Activated CD4-positive, alpha-beta memory T cell treated with anti-CD3 and anti-CD28 coated beads for 36 hours (primary cell): Measurements from ENCODE around the gene CHSY3. TPM values are rescaled to one million over a fixed set of nuclear protein-coding genes. Genes with fewer than 3 reads are reported as not detected.

Experiments used
- CTCF ChIA-PET: fragments of 350-600 bp; sonication (Branson Sonifier 250); formaldehyde crosslinking; loops from one replicate; lab custom pipeline; 2021; ENCODE audit warnings: antibody characterized with exemption, inconsistent platforms; lab: Charles Lee
- POLR2A ChIA-PET: fragments of 350-600 bp; sonication (Branson Sonifier 250); formaldehyde crosslinking; loops from one replicate; lab custom pipeline; 2021; ENCODE audit warnings: antibody characterized with exemption; lab: Charles Lee
- DNase-seq: peaks from one replicate; pipeline ENCODE4 v3.0.0-alpha.2; 2020
- H3K27ac Mint-ChIP-seq: one replicate; pipeline ENCODE4 v1.8.0; 2021; ENCODE audit warnings: mixed read lengths
- H3K27me3 Mint-ChIP-seq: one replicate; pipeline ENCODE4 v1.8.0; 2021; ENCODE audit warnings: mixed read lengths
- H3K36me3 Mint-ChIP-seq: one replicate; pipeline ENCODE4 v1.8.0; 2021; ENCODE audit warnings: mixed read lengths
- H3K4me1 Mint-ChIP-seq: one replicate; pipeline ENCODE4 v1.8.0; 2021; ENCODE audit warnings: low read depth, mixed read lengths
- H3K4me3 Mint-ChIP-seq: one replicate; pipeline ENCODE4 v1.8.0; 2021; ENCODE audit warnings: mild to moderate bottlenecking, mixed read lengths
- H3K9me3 Mint-ChIP-seq: one replicate; pipeline ENCODE4 v1.8.0; 2021; ENCODE audit warnings: mixed read lengths
- intact Hi-C: fragments of 100-400 bp; cut with micrococcal nuclease; formaldehyde crosslinking; loops from one replicate; pipeline ENCODE4 v1.15.1; 2023
- total RNA-seq, 2 experiments: library from RNA; stranded (reverse); gene quantifications; one replicate each; pipeline ENCODE4 v1.2.3, GENCODE V29; 2021

The CHSY3 gene
- total RNA-seq, 2 experiments from 2014 or later: not detected

DNA sequence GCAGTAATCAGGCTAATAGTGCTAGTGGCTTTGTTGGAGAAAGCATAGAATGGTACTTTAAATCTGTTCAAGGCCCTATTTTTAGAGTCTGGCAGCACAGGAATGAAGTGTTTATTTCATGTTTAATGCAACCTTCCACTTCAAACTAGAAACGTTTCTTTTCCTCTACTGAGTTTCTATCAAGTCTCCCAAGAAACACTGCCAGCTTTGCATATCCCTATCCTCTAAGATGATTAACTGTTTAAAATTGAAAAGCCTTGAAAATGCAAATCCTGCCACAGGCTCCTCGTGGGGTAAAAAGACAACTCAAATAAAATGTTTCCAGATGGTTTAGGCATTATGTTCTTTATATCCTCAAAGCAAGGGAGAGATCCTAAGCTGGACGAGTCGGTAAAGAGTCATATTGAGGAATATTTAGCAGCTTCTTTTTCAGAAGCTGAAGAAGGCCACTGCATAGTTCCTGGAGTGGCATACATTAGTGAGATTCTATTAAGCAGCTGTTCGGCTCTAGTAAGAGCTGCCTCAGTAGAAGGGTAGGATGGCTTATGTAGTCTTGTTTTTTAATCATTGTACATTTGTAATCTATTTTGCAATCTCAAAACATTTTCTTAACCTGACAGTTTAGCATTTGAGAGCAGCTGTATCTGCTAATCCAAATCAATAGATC lies 251.2 kb downstream of the CHSY3 start:
- CTCF ChIA-PET: interaction anchor here (0.5 kb wide), 1 partner anchor 515 kb away, joined by 3 read pairs; no protein-coding TSS in a partner anchor
- no peaks in the 10 kb centered on the region for H3K4me1 Mint-ChIP-seq
- H3K27ac Mint-ChIP-seq: no peak overlapping the region
- DNase-seq: no peak
- intact Hi-C loops: no loop called here
- no peak overlapping the region for H3K4me3 Mint-ChIP-seq
- no peaks in the 10 kb centered on the region for H3K36me3 Mint-ChIP-seq
- no peaks in the 10 kb centered on the region for H3K9me3 Mint-ChIP-seq
- H3K27me3 Mint-ChIP-seq: no peaks in the 10 kb centered on the region
- POLR2A ChIA-PET: interaction anchor here (0.6 kb wide), 1 partner anchor 1005 kb away, joined by 3 read pairs; no protein-coding TSS in a partner anchor

DNA sequence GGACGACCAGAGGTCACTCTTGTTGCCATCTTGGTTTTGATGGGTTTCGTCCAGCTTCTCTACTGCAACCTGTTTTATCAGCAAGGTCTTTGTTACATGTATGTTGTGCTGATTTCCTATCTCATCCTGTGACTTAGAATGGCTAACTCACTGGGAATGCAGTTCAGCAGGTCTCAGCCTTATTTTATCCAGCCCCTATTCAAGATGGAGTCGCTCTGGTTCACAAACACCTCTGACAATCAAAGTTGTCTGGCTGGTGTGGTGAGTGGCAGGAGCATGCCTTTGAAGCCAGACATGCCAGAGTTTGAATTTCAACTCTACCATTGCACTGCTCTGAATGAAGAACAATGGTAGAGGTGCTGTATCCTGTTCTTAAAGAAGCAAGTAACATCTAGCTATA lies 253.8 kb downstream of the CHSY3 start:
- CTCF ChIA-PET: no interaction called here
- Mint-ChIP-seq H3K27me3 (no peaks in the 10 kb centered on the region), H3K36me3 (no peaks in the 10 kb centered on the region), H3K9me3 (no peaks in the 10 kb centered on the region), H3K4me3 (no peak overlapping the region), H3K27ac (no peak overlapping the region), H3K4me1 (no peaks in the 10 kb centered on the region)
- DNase-seq: no peak
- intact Hi-C loops: no loop called here
- POLR2A ChIA-PET: no interaction called here

DNA sequence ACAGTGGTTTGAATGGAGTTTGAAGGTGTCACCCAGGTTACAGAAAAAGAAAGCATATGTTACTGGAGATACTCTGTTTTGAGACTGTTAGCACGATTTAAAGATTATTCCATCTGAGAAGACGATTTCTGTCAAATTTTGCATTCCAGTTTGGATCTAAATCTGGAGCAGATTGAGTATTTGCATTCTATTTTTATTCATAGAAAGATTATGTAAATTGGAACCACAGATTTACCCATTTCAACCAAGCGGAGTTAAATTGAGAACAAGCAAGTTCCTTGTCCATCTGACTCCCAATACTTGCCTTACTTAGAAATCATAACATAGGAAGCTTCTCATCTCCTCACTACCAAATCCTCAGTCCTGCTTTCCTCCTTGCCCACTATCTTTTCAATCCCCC lies 255.7 kb downstream of the CHSY3 start:
- intact Hi-C loops: no loop called here
- no peaks in the 10 kb centered on the region for H3K36me3 Mint-ChIP-seq
- no peaks in the 10 kb centered on the region for H3K9me3 Mint-ChIP-seq
- DNase-seq: no peak
- H3K27me3 Mint-ChIP-seq: peaks cover under 1% of the 10 kb centered on the region
- H3K4me3 Mint-ChIP-seq: no peak overlapping the region
- no peaks in the 10 kb centered on the region for H3K4me1 Mint-ChIP-seq
- no peak overlapping the region for H3K27ac Mint-ChIP-seq
- ChIA-PET POLR2A (no interaction called here), CTCF (no interaction called here)

DNA sequence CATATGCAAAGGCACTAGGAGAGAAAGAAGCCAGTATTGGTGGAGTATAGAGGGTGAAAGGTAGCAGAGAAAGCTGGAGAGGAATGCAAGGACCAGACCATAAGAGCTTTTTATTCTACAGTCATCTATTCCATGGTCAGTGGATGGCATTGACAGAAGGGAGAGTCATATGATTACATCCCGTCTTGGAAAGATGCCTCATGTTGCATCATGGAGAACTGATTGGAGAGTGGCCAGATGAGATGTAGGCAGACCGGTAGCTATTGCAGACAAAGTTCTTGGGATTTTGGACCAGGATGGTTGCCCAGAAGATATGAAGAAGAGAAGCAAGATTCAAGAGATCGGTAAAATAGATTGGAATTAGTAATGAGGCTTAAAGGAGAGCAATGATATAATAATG lies 260.7 kb downstream of the CHSY3 start:
- no peak overlapping the region for H3K27ac Mint-ChIP-seq
- intact Hi-C loops: no loop called here

DNA sequence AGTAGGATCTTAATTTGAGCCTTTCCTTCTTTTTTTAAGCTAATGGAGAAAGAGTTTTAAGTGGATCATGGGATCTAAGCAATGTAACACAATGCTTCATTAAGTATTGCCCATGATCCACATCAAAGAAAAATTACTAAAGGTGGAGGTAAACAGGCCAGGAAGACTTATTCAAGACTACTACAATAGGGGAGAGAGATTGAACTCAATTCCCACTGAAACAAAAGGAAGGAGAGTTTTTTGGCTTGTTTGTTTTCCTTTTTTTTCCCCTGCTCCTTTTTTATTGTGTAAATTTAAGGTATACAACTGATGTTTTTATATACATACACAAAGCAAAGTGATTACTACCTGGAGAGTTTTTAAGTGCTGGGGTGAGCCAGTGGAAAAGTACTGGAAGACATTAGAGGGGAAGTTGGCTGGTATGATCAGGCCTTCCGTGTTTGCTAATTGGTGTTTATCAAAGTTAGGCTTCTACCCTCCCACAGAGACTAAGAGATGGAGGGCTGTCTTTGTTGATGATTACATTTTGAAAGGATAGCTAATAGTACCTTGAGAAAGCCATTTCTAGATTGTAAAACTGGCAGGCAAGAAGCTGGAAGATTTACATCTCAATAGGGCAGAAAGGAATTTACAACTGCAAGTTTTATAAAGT lies 262.7 kb downstream of the CHSY3 start:
- Mint-ChIP-seq H3K36me3 (no peaks in the 10 kb centered on the region), H3K27me3 (peaks cover 1% of the 10 kb centered on the region), H3K27ac (no peak overlapping the region), H3K4me1 (no peaks in the 10 kb centered on the region), H3K9me3 (no peaks in the 10 kb centered on the region), H3K4me3 (no peak overlapping the region)
- intact Hi-C loops: no loop called here
- no peak for DNase-seq
- CTCF ChIA-PET: no interaction called here
- POLR2A ChIA-PET: no interaction called here

More for the DNA sequence above, 260.7 kb downstream of the CHSY3 start:
- no peak overlapping the region for H3K4me3 Mint-ChIP-seq
- peaks cover 1% of the 10 kb centered on the region for H3K27me3 Mint-ChIP-seq
- no peaks in the 10 kb centered on the region for H3K4me1 Mint-ChIP-seq
- ChIA-PET CTCF (no interaction called here), POLR2A (no interaction called here)
- no peaks in the 10 kb centered on the region for H3K36me3 Mint-ChIP-seq
- H3K9me3 Mint-ChIP-seq: no peaks in the 10 kb centered on the region
- no peak for DNase-seq

GRCh38 chr5:130168211-130168610 lies 263.9 kb downstream of the CHSY3 start:
- Mint-ChIP-seq H3K4me1 (no peaks in the 10 kb centered on the region), H3K4me3 (no peak overlapping the region), H3K27ac (no peak overlapping the region), H3K27me3 (peaks cover 1% of the 10 kb centered on the region), H3K9me3 (no peaks in the 10 kb centered on the region), H3K36me3 (no peaks in the 10 kb centered on the region)
- intact Hi-C loops: no loop called here
- DNase-seq: no peak
- ChIA-PET CTCF (no interaction called here), POLR2A (no interaction called here)

GRCh38 chr5:130171699-130172098 lies 267.4 kb downstream of the CHSY3 start:
- Mint-ChIP-seq H3K27ac (no peak overlapping the region), H3K36me3 (no peaks in the 10 kb centered on the region), H3K4me1 (no peaks in the 10 kb centered on the region), H3K4me3 (no peak overlapping the region), H3K9me3 (peaks cover 14% of the 10 kb centered on the region), H3K27me3 (no peaks in the 10 kb centered on the region)
- ChIA-PET POLR2A (no interaction called here), CTCF (no interaction called here)
- intact Hi-C loops: no loop called here
- no peak for DNase-seq

DNA sequence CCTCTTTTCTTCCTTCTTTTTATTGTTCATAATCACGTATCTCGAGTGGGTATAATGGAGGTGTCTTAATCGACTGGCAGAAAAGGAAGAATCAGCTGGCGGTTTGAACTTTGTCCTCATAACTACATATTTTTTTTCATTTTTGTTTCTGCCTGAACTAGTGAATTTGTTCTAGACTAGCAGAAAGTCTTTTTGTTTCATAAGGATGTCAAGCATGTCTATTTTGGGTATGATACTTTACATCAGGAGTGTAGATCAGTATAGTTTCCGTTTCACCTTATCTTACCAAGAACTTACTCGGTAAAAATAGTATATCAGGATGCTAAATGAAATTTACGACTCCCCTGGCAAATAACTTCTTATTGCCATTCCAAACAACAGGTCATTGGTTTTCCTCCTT lies 278.9 kb downstream of the CHSY3 start:
- Mint-ChIP-seq H3K4me1 (no peaks in the 10 kb centered on the region), H3K36me3 (no peaks in the 10 kb centered on the region), H3K9me3 (no peaks in the 10 kb centered on the region), H3K4me3 (no peak overlapping the region), H3K27me3 (peaks cover 6% of the 10 kb centered on the region), H3K27ac (no peak overlapping the region)
- ChIA-PET POLR2A (no interaction called here), CTCF (no interaction called here)
- no peak for DNase-seq
- intact Hi-C loops: no loop called here

- Mint-ChIP-seq H3K27me3 (peaks cover under 1% of the 10 kb centered on the region), H3K27ac (no peak overlapping the region), H3K4me3 (no peak overlapping the region), H3K4me1 (no peaks in the 10 kb centered on the region), H3K9me3 (no peaks in the 10 kb centered on the region), H3K36me3 (no peaks in the 10 kb centered on the region)
- ChIA-PET CTCF (no interaction called here), POLR2A (no interaction called here)
- intact Hi-C loops: no loop called here
- DNase-seq: no peak
These were observed 285.7 kb downstream of the CHSY3 start for GRCh38 chr5:130189961-130190360.

- Mint-ChIP-seq H3K4me1 (no peaks in the 10 kb centered on the region), H3K27me3 (peaks cover 7% of the 10 kb centered on the region), H3K27ac (no peak overlapping the region), H3K4me3 (no peak overlapping the region), H3K36me3 (no peaks in the 10 kb centered on the region), H3K9me3 (no peaks in the 10 kb centered on the region)
- ChIA-PET POLR2A (no interaction called here), CTCF (no interaction called here)
- intact Hi-C loops: no loop called here
- no peak for DNase-seq
These were observed 294.7 kb downstream of the CHSY3 start for GRCh38 chr5:130198927-130199326.

GRCh38 chr5:130206686-130207085 lies 302.4 kb downstream of the CHSY3 start:
- no peak for DNase-seq
- H3K27ac Mint-ChIP-seq: no peak overlapping the region
- no peaks in the 10 kb centered on the region for H3K36me3 Mint-ChIP-seq
- H3K27me3 Mint-ChIP-seq: peaks cover 11% of the 10 kb centered on the region
- CTCF ChIA-PET: no interaction called here
- H3K4me1 Mint-ChIP-seq: no peaks in the 10 kb centered on the region
- no peak overlapping the region for H3K4me3 Mint-ChIP-seq
- POLR2A ChIA-PET: no interaction called here
- peaks cover 2% of the 10 kb centered on the region for H3K9me3 Mint-ChIP-seq
- intact Hi-C loops: no loop called here

DNA sequence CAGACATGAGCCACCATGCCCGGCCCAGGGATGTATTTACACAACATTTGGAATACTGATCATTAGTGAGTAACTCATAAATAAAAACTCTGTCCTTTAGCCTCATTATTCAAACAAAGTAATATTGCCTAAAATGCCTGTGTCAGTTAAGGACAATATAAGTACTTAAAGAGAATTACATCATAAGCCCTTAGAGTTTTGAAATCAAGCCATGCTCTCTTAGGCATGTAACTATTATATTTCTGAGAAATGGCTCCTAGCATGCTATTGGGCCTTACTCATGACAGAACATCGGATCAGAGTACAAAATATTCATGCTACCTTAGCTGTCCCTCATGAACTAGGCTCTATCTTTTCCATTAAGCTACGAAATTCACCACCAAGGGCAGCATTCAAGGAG lies 309.3 kb downstream of the CHSY3 start:
- CTCF ChIA-PET: no interaction called here
- Mint-ChIP-seq H3K36me3 (no peaks in the 10 kb centered on the region), H3K27ac (no peak overlapping the region), H3K4me3 (no peak overlapping the region), H3K27me3 (peaks cover 7% of the 10 kb centered on the region), H3K9me3 (no peaks in the 10 kb centered on the region), H3K4me1 (no peaks in the 10 kb centered on the region)
- intact Hi-C loops: no loop called here
- no peak for DNase-seq
- POLR2A ChIA-PET: no interaction called here

GRCh38 chr5:130216286-130216685 lies 312.0 kb downstream of the CHSY3 start:
- Mint-ChIP-seq H3K9me3 (no peaks in the 10 kb centered on the region), H3K4me3 (no peak overlapping the region), H3K27me3 (peaks cover 6% of the 10 kb centered on the region), H3K4me1 (no peaks in the 10 kb centered on the region), H3K27ac (no peak overlapping the region), H3K36me3 (no peaks in the 10 kb centered on the region)
- intact Hi-C loops: no loop called here
- DNase-seq: no peak
- POLR2A ChIA-PET: no interaction called here
- CTCF ChIA-PET: no interaction called here
